HG03460 (cell line): ENCODE data around the gene CSMD2.

ENCODE experiments used
- ATAC-seq: cut with Tn5 transposase; IDR thresholded peaks from one replicate; pipeline ENCODE4 v1.9.1; 2021; ENCODE audit not compliant: unreplicated experiment

The CSMD2 gene

DNA sequence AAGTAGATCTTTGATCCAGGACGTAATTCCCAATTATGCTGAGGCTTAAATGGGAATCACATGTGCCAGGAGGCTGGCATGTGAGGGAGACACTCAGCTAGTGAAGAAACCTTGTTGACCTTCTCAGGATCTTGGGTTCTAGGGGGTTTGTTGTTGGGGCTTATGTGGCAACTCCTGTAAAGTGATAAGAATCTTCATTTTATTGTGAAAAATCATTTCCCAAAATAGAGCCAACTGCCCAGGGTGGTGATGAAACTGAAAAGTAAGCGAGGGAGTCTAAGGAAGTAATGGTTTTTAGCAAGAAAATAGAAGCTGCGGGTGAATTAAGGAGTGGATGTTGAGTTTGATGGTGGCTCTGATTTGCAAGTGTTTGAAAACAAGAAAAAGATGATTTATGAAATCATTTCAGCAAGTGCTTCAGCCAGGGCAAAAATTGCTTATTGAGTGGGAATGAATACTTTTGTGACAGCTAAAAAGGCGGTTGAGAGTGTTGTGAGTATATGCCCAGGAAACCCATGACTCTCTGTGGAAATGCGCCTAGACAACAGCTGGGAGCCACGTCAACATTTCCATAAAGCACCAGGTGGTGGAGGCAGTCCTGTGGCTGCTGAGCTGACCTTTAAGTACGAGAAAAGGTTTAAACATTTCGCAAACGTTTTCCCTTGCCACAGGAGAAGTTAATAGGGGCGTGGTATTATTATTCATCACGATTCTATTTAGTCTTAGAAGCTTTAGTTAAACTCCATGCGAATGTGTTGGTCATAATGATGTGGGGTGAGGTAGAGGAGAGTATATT is 198.5 kb downstream of the CSMD2 start:
- no peak for ATAC-seq

DNA sequence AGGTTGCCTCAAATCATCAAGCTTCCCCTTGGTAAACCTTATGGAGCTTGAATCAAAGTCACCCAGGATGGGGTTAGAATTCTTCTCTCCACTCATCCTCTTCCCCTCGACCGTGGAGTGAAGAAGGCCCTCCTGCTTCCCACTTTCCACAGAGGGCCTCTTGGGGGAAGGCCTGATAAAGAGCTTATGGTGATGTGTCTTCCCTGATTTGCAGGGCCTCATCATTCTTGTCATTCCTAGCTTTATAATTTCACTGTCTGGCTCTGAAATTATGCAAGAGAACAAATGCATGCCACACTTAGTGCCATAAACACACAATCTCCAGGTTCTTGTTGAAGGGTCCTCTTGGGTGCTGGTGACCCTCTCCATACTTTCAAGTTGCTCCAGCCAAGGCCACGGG is 199.9 kb downstream of the CSMD2 start:
- ATAC-seq: no peak

GRCh38 chr1:33962061-33962460 is 203.0 kb downstream of the CSMD2 start:
- ATAC-seq: no peak

- ATAC-seq: no peak
These were observed 204.7 kb downstream of the CSMD2 start for GRCh38 chr1:33960188-33960895.

GRCh38 chr1:33957854-33958253 is 207.2 kb downstream of the CSMD2 start:
- no peak for ATAC-seq

- no peak for ATAC-seq
These were observed 209.9 kb downstream of the CSMD2 start for GRCh38 chr1:33955096-33955495.

- no peak for ATAC-seq
These were observed 215.5 kb downstream of the CSMD2 start for GRCh38 chr1:33949570-33949969.

GRCh38 chr1:33948291-33948690 is 216.7 kb downstream of the CSMD2 start:
- ATAC-seq: no peak

DNA sequence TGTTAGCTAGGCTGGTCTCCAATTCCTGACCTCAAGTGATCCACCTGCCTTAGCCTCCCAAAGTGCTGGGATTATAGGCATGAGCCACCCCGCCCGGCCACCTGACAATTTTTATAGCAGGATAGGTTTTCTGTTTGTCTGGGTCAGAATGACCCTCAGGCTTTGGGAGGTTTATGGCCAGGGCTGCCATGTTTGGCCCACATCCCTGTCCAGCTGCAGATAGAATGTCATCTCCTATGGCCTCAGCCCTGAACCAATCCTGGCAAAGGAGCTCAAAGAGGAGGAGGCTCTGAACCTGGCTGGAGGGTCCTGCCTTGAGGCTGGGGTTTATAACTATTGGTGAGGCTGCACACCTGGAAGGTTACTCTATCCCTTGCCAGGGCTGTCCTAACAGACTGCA is 218.2 kb downstream of the CSMD2 start:
- no peak for ATAC-seq

DNA sequence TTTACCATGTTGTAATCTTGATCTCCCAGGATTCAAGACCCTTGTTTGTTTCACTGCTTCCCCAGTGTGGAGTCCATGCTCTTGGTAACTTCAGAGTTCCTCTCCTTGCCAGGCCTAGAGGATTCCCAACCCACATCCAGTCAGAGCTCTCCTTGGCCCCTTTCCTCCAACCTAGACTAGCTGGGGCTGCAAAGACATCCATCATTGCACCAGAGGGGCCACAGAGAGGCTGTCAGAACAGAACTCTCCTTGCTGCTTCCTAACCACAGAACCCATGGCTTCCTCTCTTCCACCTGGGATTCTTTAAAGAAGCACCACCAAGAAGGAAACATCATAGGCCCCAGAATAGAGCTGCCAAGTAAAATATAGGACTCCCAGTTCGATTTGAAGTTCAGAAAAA is 220.2 kb downstream of the CSMD2 start:
- ATAC-seq: no peak

GRCh38 chr1:33943978-33944377 is 221.1 kb downstream of the CSMD2 start:
- ATAC-seq: no peak

DNA sequence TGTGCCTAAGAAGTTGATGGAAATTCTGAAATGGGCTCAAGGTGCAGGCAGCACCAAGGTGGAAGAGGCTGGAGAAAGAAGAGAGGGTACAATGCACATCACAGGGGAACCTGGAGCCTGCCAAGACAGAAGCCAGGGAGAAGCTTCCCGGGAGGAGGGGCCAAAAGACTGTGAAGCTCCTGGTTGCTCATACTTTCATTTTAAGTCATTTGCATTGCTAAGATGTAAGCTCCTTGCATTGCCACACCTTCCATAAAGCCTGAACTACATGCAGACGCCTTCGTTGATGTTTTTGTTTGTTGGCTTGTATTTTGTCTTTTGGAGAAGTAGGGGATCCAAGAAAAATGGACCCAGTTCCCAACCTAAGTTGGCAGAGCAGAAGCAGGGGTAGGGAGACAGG is 232.2 kb downstream of the CSMD2 start:
- ATAC-seq: no peak

- no peak for ATAC-seq
These were observed 233.9 kb downstream of the CSMD2 start for GRCh38 chr1:33931111-33931475.

DNA sequence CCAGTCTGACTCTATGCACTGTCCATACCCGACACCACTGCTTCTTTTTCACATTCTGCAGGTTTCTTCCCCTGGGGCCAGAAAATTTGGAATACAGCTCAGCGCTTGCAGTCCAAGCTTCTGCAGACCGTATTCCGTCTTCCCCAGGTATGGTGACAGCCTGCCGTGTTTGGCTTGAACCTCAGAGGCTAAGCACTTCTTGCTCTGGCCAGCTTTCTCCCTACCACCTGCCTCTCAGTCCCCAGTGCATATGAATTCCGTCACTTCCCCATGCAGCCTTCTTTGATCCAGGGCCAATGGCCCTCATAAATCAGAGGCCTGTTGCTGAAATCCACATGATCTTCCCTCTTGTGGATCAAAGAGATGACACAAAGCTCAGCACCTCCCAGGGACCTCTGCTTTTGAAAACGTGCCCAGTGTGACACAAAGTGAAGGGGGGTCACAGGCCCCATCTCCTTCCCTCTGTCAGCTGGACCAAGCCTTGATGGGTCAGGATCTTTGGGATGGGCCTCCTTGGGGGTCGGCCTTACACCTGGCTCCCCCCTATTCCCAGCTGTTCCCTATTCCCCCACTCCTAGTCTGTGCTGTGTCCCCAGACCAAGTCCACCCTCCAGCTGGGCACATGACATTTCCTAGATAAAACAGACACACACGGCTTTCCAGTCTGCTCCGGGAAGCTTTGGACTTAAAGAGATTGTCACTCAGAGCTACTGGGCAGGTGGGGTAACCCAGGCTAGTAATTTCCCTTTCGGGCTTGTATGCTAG is 234.5 kb downstream of the CSMD2 start:
- ATAC-seq: no peak

DNA sequence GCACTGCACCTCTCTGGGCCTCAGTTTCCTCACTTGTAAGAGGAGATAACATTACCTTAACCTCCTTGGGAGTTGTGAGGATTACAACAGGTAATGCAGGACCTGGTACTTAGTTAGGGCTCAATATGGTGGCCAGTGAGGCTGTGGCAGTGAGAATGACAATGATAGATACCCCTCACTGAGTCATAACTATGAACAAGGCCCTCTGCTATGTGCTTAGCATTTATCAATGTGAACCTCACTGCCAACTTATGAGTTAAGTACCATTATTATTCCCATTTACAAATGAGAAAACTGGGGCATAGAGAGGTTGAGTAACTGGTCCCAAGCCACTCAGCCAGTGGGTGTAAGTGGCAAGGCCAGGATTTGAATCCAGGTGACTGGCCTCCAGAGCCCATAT is 236.8 kb downstream of the CSMD2 start:
- ATAC-seq: no peak

GRCh38 chr1:33927721-33928120 is 237.3 kb downstream of the CSMD2 start:
- ATAC-seq: no peak

DNA sequence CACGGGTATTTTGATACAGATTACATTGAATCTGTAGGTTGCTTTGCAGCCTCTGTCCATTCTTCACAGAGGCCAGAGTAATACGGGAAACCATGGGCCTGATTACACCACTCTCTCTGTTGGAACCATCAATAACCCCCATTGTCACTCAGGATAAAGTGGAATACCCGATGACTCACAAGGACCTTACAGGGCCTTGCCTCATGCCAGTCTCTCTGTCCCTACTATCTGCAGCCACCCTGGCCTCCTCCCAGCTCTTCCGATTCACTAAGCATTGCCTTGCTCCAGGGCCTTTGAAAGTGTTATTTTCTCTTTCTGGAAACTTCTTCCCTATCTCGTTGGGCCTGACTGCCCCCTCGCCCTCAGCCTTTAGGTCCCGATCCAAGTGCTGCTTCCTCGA is 239.4 kb downstream of the CSMD2 start:
- no peak for ATAC-seq

DNA sequence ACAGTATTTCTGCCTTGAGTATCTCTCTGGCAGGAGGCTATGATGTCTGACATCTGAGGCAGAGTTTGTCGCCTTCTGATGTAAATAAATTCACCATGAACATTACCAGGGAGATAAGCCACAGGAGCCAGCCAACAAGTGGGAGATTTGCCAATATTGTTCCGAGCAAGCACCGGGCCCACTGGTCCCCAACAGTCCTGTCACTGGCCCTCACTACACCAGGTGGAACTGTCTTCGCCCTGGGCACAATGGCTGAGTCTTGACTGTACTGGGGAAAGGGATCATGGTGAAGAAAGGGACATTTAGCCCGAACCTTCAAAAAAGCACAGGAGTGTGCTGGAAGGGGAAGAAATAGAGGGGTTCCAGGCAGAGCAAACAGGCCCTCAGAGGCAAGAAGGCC is 243.7 kb downstream of the CSMD2 start:
- ATAC-seq: no peak

GRCh38 chr1:33918368-33918767 is 246.7 kb downstream of the CSMD2 start:
- no peak for ATAC-seq

DNA sequence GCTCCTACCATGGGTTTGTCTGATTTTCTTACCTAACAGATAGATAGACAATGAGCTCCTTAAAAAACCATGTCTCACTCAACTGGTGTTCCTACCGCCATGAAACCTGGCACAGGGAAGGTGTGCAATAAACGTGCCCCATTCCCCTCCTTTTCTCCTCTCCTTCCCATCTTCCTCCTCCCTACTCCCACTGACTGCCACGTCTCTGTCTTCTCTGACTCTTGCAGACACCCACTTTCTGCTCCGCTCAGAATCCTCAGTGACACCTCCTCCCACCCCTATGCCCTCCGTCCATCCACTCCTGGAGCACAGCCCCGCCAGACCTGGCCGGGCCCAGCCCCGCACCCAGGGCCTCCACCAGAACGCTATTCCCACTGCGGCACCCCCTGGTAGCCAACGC is 248.2 kb downstream of the CSMD2 start:
- ATAC-seq: no peak

DNA sequence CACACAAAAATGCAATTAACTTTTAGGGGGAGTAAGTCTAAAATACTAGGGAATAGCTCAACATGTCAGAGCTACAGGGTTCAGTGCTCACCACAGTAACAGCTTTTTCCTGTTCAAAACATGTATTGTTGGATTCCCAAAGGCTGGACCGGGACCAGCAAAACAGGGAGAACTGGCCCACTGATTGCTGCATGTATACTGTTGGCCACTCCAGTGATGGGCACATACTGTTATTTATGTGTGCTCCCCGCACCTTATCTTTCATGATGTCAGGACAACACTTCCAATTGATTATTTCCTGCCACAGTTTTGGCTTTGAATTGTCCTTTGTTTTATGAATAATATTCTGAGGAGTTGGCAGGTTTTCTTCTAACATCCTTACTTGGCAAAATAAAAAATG is 250.5 kb downstream of the CSMD2 start:
- ATAC-seq: no peak
